WERI-Rb-1 (cell line): Measurements from ENCODE around the gene KRABD2.
"Not testable (repeated sequence)": the region's sequence is repeated elsewhere in the genome, so short reads cannot be mapped to it uniquely, and the experiment has no call there.

Experiments used
- DNase-seq: peaks from one replicate; pipeline ENCODE4 v3.0.0-alpha.2; 2020
- H3K27ac ChIP-seq: fragments of 250-450 bp; sonication (Bioruptor Pico); 2 replicates; pipeline ENCODE4 v1.5.1; 2020; ENCODE audit warnings: mild to moderate bottlenecking, moderate library complexity
- H3K27me3 ChIP-seq: fragments of 250-450 bp; sonication (Bioruptor Pico); 2 replicates; pipeline ENCODE4 v1.5.1; 2021; ENCODE audit warnings: mild to moderate bottlenecking, low read depth, moderate library complexity; ENCODE audit not compliant: insufficient read depth, severe bottlenecking
- H3K36me3 ChIP-seq: fragments of 250-450 bp; sonication (Bioruptor Pico); 2 replicates; pipeline ENCODE4 v1.5.1; 2020; ENCODE audit warnings: mild to moderate bottlenecking, moderate library complexity
- H3K4me3 ChIP-seq: 2 replicates; pipeline ENCODE4 v1.5.1; 2011; ENCODE audit warnings: low read depth, mild to moderate bottlenecking, control low read depth, low read length
- H3K9me3 ChIP-seq: fragments of 250-450 bp; sonication (Bioruptor Pico); 2 replicates; pipeline ENCODE4 v1.5.1; 2021; ENCODE audit warnings: mild to moderate bottlenecking, moderate library complexity; ENCODE audit not compliant: severe bottlenecking
- CTCF ChIP-seq: IDR thresholded peaks from 2 replicates; pipeline ENCODE4 v1.5.1; 2011; ENCODE audit warnings: low read depth, mild to moderate bottlenecking, control low read depth, inconsistent platforms, low read length

KRABD2 gene

GRCh38 chr17:8357910-8358309, 18.6 kb downstream of the KRABD2 start:
- no peak overlapping the region for H3K4me3 ChIP-seq
- no peaks in the 10 kb centered on the region for H3K27me3 ChIP-seq
- H3K27ac ChIP-seq: no peak overlapping the region
- TF ChIP-seq CTCF: no peak
- H3K36me3 ChIP-seq: no peaks in the 10 kb centered on the region
- no peak for DNase-seq
- no peaks in the 10 kb centered on the region for H3K9me3 ChIP-seq

DNA sequence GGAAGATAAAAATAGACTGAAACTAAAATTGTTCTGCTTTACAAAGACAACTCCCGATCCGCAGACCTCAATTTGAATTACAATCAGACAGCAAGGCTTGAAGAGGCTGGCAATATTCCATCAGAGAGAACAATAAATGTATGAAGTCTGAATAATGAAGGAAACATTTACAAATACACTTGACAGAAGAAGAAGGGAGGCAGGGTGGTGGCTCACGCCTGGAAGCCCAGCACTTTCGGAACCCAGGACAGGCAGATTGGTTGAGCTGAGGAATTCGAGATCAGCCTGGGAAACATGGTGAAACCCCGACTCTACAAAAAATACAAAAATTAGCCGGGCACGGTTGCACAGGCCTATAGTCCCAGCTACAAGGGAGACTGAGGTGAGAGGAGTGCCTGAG, 22.3 kb downstream of the KRABD2 start:
- Histone ChIP-seq H3K9me3 (no peaks in the 10 kb centered on the region), H3K36me3 (no peaks in the 10 kb centered on the region), H3K4me3 (no peak overlapping the region), H3K27ac (no peak overlapping the region), H3K27me3 (no peaks in the 10 kb centered on the region)
- no peak for TF ChIP-seq CTCF
- no peak for DNase-seq

DNA sequence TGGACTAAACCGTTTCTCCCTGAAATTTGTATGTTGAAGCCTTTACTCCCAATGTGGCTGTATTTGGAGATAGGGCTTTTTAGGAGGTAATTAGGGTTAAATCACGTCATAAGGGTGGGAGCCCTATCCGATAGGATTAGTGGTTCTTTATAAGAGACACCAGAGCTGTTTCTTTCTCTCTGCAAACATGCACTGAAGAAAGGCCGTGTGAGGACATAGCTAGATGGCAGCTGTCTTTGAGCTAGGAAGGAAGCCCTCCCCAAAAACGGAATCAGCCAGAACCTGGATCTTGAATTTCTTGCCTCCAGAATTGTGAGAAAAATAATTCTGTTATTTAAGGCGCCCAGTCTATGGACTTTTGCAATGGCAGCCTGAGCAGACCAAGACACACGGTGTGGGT, 22.8 kb downstream of the KRABD2 start:
- TF ChIP-seq CTCF: no peak
- H3K36me3 ChIP-seq: no peaks in the 10 kb centered on the region

GRCh38 chr17:8350339-8350738, 26.2 kb downstream of the KRABD2 start:
- H3K36me3 ChIP-seq: no peaks in the 10 kb centered on the region
- no peak overlapping the region for H3K27ac ChIP-seq
- no peak for DNase-seq
- no peak overlapping the region for H3K4me3 ChIP-seq
- H3K27me3 ChIP-seq: no peaks in the 10 kb centered on the region
- no peaks in the 10 kb centered on the region for H3K9me3 ChIP-seq
- TF ChIP-seq CTCF: no peak

More for the DNA sequence above, 22.8 kb downstream of the KRABD2 start:
- Histone ChIP-seq H3K27me3 (no peaks in the 10 kb centered on the region), H3K27ac (no peak overlapping the region), H3K4me3 (no peak overlapping the region), H3K9me3 (no peaks in the 10 kb centered on the region)
- no peak for DNase-seq

- not testable (repeated sequence) for H3K4me3 ChIP-seq, H3K27me3 ChIP-seq, H3K36me3 ChIP-seq, H3K9me3 ChIP-seq, DNase-seq, H3K27ac ChIP-seq
Measured at GRCh38 chr17:8347001-8347400, 29.5 kb downstream of the KRABD2 start.

DNA sequence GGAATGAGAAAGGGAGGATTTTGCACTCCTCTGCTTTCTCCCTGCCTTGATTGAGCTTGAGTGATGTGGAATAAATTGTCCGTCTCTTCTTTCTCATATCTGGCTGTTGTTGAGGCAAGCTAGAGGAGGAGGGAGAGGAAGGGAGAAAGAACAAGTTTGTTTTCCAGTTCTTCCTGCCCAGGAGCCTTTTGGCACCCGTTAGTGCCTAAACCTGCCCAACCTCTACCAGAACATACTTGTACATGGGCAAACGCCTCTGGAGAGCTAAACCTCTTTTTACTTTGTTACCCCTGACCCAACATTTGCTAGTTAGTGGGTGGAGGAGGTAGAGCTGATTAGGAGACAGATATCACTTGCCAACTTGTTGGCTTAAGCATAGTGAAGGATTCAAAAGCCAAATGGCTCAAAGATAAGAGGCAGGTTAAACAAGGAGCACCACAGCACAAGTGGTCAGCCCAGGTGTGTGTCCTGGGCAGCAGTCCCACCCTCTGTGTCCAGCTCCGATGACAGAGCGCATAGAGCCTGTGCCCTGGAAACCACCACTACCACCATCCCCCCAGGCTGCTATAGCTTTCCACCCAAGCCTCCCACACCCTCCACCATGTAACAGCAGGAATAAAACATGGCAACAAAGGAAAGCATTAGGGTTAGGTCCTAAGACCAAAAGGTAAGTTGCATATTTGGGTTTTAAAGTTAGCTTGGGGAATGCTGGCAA, 30.4 kb downstream of the KRABD2 start:
- Histone ChIP-seq H3K4me3 (no peak overlapping the region), H3K36me3 (no peaks in the 10 kb centered on the region)
- DNase-seq: no peak

More for the DNA sequence above, 30.4 kb downstream of the KRABD2 start:
- Histone ChIP-seq H3K27ac (no peak overlapping the region), H3K9me3 (no peaks in the 10 kb centered on the region), H3K27me3 (no peaks in the 10 kb centered on the region)
- no peak for TF ChIP-seq CTCF
